IMR-90 (cell line): ENCODE measurements around the gene LRRC34. TPM values are rescaled to one million over a fixed set of nuclear protein-coding genes. Genes with fewer than 3 reads are reported as not detected.

Experiments used
- ATAC-seq: fragments of 200-7000 bp; cut with Tn5 transposase; 2 replicates; pipeline ENCODE4 v1.9.1; 2020; ENCODE audit warnings: low read depth, mild to moderate bottlenecking, moderate library complexity
- BruUV-seq: library from RNA; stranded (reverse); fragments of 400-500 nt; replicated peaks from 2 replicates; lab custom pipeline; 2021; lab: Mats Ljungman, UMichigan
- CTCF ChIA-PET: fragments of 300-600 bp; formaldehyde crosslinking; extraction: SDS; loops from one replicate; lab custom pipeline; 2021; ENCODE audit warnings: antibody characterized with exemption; lab: Yijun Ruan, JAX
- POLR2A ChIA-PET: fragments of 300-600 bp; sonication (Branson Sonifier 250); formaldehyde crosslinking; loops from one replicate; lab custom pipeline; 2022; ENCODE audit warnings: antibody characterized with exemption; ENCODE audit not compliant: unreplicated experiment; lab: Charles Lee
- DNase-seq: peaks from one replicate; pipeline ENCODE4 v3.0.0; 2013
- H2AFZ ChIP-seq: replicated peaks from 2 replicates; pipeline ENCODE3; 2013; ENCODE audit warnings: low read length, mild to moderate bottlenecking; ENCODE audit not compliant: poor library complexity
- H2AK5ac ChIP-seq: 2 replicates; pipeline ENCODE4 v1.6.1; 2013; ENCODE audit warnings: low read depth, low read length, inconsistent platforms
- H2AK9ac ChIP-seq: replicated peaks from 2 replicates; pipeline ENCODE3; 2013; ENCODE audit warnings: mild to moderate bottlenecking, low read depth, low read length, moderate library complexity; ENCODE audit not compliant: poor library complexity
- H2BK120ac ChIP-seq: 2 replicates; pipeline ENCODE4 v1.6.1; 2013; ENCODE audit warnings: low read depth, low read length, inconsistent platforms
- H2BK15ac ChIP-seq: 3 replicates; pipeline ENCODE4 v1.6.1; 2013; ENCODE audit warnings: low read depth, low read length, inconsistent platforms
- H2BK20ac ChIP-seq: 2 replicates; pipeline ENCODE4 v1.6.1; 2013; ENCODE audit warnings: low read depth, mild to moderate bottlenecking, inconsistent platforms, low read length, moderate library complexity
- H2BK5ac ChIP-seq: 2 replicates; pipeline ENCODE4 v1.6.1; 2013; ENCODE audit warnings: mild to moderate bottlenecking, low read depth, low read length, inconsistent platforms; ENCODE audit not compliant: poor library complexity, severe bottlenecking
- H3K14ac ChIP-seq: replicated peaks from 2 replicates; pipeline ENCODE4 v1.6.1; 2013; ENCODE audit warnings: low read depth, low read length, inconsistent platforms
- H3K18ac ChIP-seq: 2 replicates; pipeline ENCODE4 v1.6.1; 2013; ENCODE audit warnings: low read depth, low read length, control low read depth
- H3K23ac ChIP-seq: 2 replicates; pipeline ENCODE4 v1.6.1; 2013; ENCODE audit warnings: low read depth, low read length, inconsistent platforms
- H3K27ac ChIP-seq: 2 replicates; pipeline ENCODE4 v1.5.1; 2013; ENCODE audit warnings: mild to moderate bottlenecking, control low read depth, low read length; ENCODE audit not compliant: insufficient read depth
- H3K27me3 ChIP-seq: 2 replicates; pipeline ENCODE4 v1.6.1; 2013; ENCODE audit warnings: low read length; ENCODE audit not compliant: control insufficient read depth, insufficient read depth
- H3K36me3 ChIP-seq: 2 replicates; pipeline ENCODE4 v1.6.1; 2013; ENCODE audit warnings: low read length, mixed read lengths; ENCODE audit not compliant: control insufficient read depth, insufficient read depth
- H3K4ac ChIP-seq: 2 replicates; pipeline ENCODE4 v1.6.1; 2013; ENCODE audit warnings: low read depth, low read length, inconsistent platforms
- H3K4me1 ChIP-seq: 2 replicates; pipeline ENCODE4 v1.6.1; 2013; ENCODE audit warnings: low read length, mixed read lengths; ENCODE audit not compliant: control insufficient read depth, insufficient read depth
- H3K4me2 ChIP-seq: 2 replicates; pipeline ENCODE4 v1.6.1; 2013; ENCODE audit warnings: low read depth, mild to moderate bottlenecking, control low read depth, low read length, moderate library complexity
- H3K4me3 ChIP-seq: 2 replicates; pipeline ENCODE4 v1.5.1; 2013; ENCODE audit warnings: low read depth, mild to moderate bottlenecking, control low read depth, low read length, moderate library complexity; ENCODE audit not compliant: insufficient read depth
- H3K56ac ChIP-seq: 2 replicates; pipeline ENCODE4 v1.6.1; 2013; ENCODE audit warnings: low read length, inconsistent platforms; ENCODE audit not compliant: insufficient read depth; ENCODE audit errors: extremely low read depth
- H3K79me1 ChIP-seq, 2 experiments: 2 replicates each; pipeline ENCODE4 v1.6.1; 2013; ENCODE audit warnings: low read length in 2 of 2, inconsistent platforms in 1 of 2, low read depth in 1 of 2
- H3K9ac ChIP-seq: 2 replicates; pipeline ENCODE4 v1.6.1; 2013; ENCODE audit warnings: low read depth, low read length, control low read depth
- H3K9me1 ChIP-seq: 2 replicates; pipeline ENCODE4 v1.6.1; 2013; ENCODE audit warnings: low read length, inconsistent platforms; ENCODE audit not compliant: insufficient read depth
- H3K9me3 ChIP-seq: 2 replicates; pipeline ENCODE4 v1.6.1; 2013; ENCODE audit warnings: low read length; ENCODE audit not compliant: control insufficient read depth, insufficient read depth
- H4K20me1 ChIP-seq: 2 replicates; pipeline ENCODE4 v1.6.1; 2013; ENCODE audit warnings: low read length, inconsistent platforms; ENCODE audit not compliant: insufficient read depth
- H4K5ac ChIP-seq: 2 replicates; pipeline ENCODE4 v1.6.1; 2013; ENCODE audit warnings: mild to moderate bottlenecking, low read depth, low read length, control low read depth
- H4K8ac ChIP-seq, 2 experiments: 2 replicates each; pipeline ENCODE4 v1.6.1; 2013; ENCODE audit warnings: low read depth in 2 of 2, low read length in 2 of 2, control low read depth in 1 of 2, inconsistent platforms in 1 of 2
- H4K91ac ChIP-seq: 2 replicates; pipeline ENCODE4 v1.6.1; 2013; ENCODE audit warnings: low read depth, low read length, inconsistent platforms; ENCODE audit not compliant: insufficient read depth
- BHLHE40 ChIP-seq: fragments of 150-350 bp; IDR thresholded peaks from 2 replicates; pipeline ENCODE4 v1.6.1; 2016; ENCODE audit warnings: mild to moderate bottlenecking, low read depth, low read length
- CEBPB ChIP-seq: IDR thresholded peaks from 2 replicates; pipeline ENCODE4 v1.6.1; 2012; ENCODE audit warnings: low read depth, low read length, improper control_type of control experiment
- CHD1 ChIP-seq: IDR thresholded peaks from 2 replicates; pipeline ENCODE4 v1.6.1; 2012; ENCODE audit warnings: low read depth, low read length, improper control_type of control experiment
- CTCF ChIP-seq: conservative IDR thresholded peaks from 2 replicates; pipeline ENCODE4 v1.5.1; 2012; ENCODE audit warnings: mild to moderate bottlenecking, low read depth, low read length, improper control_type of control experiment
- ELK1 ChIP-seq: fragments of 150-350 bp; IDR thresholded peaks from 2 replicates; pipeline ENCODE4 v1.6.1; 2016; ENCODE audit warnings: low read depth, mild to moderate bottlenecking, low read length, moderate library complexity, borderline replicate concordance
- FOS ChIP-seq: fragments of 150-350 bp; IDR thresholded peaks from 2 replicates; pipeline ENCODE4 v1.6.1; 2016; ENCODE audit warnings: low read depth, low read length
- MAFK ChIP-seq: IDR thresholded peaks from 2 replicates; pipeline ENCODE4 v1.6.1; 2012; ENCODE audit warnings: low read depth, low read length, improper control_type of control experiment
- MXI1 ChIP-seq: IDR thresholded peaks from 2 replicates; pipeline ENCODE4 v1.6.1; 2012; ENCODE audit warnings: low read depth, mild to moderate bottlenecking, low read length, moderate library complexity, borderline replicate concordance
- NFE2L2 ChIP-seq: fragments of 150-350 bp; IDR thresholded peaks from 2 replicates; pipeline ENCODE4 v1.6.1; 2016; ENCODE audit warnings: low read depth, mild to moderate bottlenecking, low read length
- POLR2A ChIP-seq: IDR thresholded peaks from 2 replicates; pipeline ENCODE4 v1.6.1; 2012; ENCODE audit warnings: mild to moderate bottlenecking, low read depth, low read length
- RAD21 ChIP-seq: IDR thresholded peaks from 2 replicates; pipeline ENCODE4 v1.6.1; 2012; ENCODE audit warnings: low read length, improper control_type of control experiment
- RCOR1 ChIP-seq: IDR thresholded peaks from 2 replicates; pipeline ENCODE4 v1.6.1; 2012; ENCODE audit warnings: mild to moderate bottlenecking, low read length, improper control_type of control experiment; ENCODE audit not compliant: insufficient replicate concordance
- RFX5 ChIP-seq: IDR thresholded peaks from 2 replicates; pipeline ENCODE4 v1.8.0; 2012; ENCODE audit warnings: low read depth, mild to moderate bottlenecking, low read length, moderate library complexity
- SMC3 ChIP-seq: fragments of 150-350 bp; IDR thresholded peaks from 2 replicates; pipeline ENCODE4 v1.6.1; 2016; ENCODE audit warnings: low read depth, mild to moderate bottlenecking, antibody characterized with exemption, low read length, moderate library complexity
- USF2 ChIP-seq: fragments of 150-350 bp; IDR thresholded peaks from 2 replicates; pipeline ENCODE4 v1.6.1; 2017; ENCODE audit warnings: mild to moderate bottlenecking, antibody characterized with exemption, low read length, low read depth
- WGBS, 2 experiments: methylation state at CpG; one replicate each; pipeline versions ENCODE4 v1.1.5 to v1.1.7; 2013; ENCODE audit warnings: missing lambda C conversion rate in 2 of 2; ENCODE audit not compliant: insufficient read length in 1 of 2; ENCODE audit errors: extremely low coverage in 2 of 2; 5-methylcytosine and 5-hydroxymethylcytosine counted together
- dilution Hi-C: fragments of 300-500 bp; cut with HindIII; formaldehyde crosslinking; loops from one replicate; pipeline ENCODE4 v1.14.3; 2018; ENCODE audit warnings: low sequenced_read_pairs; ENCODE audit not compliant: unreplicated experiment
- in situ Hi-C: fragments of 300-500 bp; cut with MboI; formaldehyde crosslinking; loops from 3 replicates; pipeline ENCODE4 v1.14.3; 2019; ENCODE audit warnings: low sequenced_read_pairs, inconsistent platforms, mixed read lengths
- intact Hi-C: fragments of 100-400 bp; cut with micrococcal nuclease; formaldehyde crosslinking; loops from 2 replicates; pipeline ENCODE4 v1.10.0; 2022
- polyA plus RNA-seq, 3 experiments: library from polyadenylated mRNA; depleted of rRNA; stranded (reverse); fragments of >200 nt; gene quantifications; 2 replicates each; pipeline ENCODE4 v1.2.3, GENCODE V29; 2012; ENCODE audit warnings: low replicate concordance in 1 of 3
- total RNA-seq: library from RNA; depleted of rRNA; stranded (reverse); fragments of >200 nt; gene quantifications from 2 replicates; pipeline ENCODE4 v1.2.3, GENCODE V29; 2012

Gene LRRC34
- total and polyA plus RNA-seq, 2 of the 4 experiments (the other 2 are of a cell fraction): 0.90 to 0.91 TPM

- intact Hi-C loops (no loop called here), in situ Hi-C loops (no loop called here)
- TF ChIP-seq RCOR1 (no peak), CTCF (no peak), BHLHE40 (no peak), POLR2A (no peak), FOS (no peak), MAFK (no peak), SMC3 (no peak), CHD1 (no peak), RAD21 (no peak), RFX5 (no peak), USF2 (no peak), CEBPB (no peak), NFE2L2 (no peak), MXI1 (no peak), ELK1 (no peak)
Measured at GRCh38 chr3:169746924-169747323, 65.8 kb downstream of the LRRC34 start.

More at GRCh38 chr3:169746924-169747323, 65.8 kb downstream of the LRRC34 start:
- no peaks in the 10 kb centered on the region for H3K36me3 ChIP-seq
- H3K79me1 ChIP-seq: no peaks in the 10 kb centered on the region
- ATAC-seq (no peak), DNase-seq (no peak)
- no peak overlapping the region for H3K23ac ChIP-seq
- H2BK120ac ChIP-seq: no peak overlapping the region
- H3K27me3 ChIP-seq: peaks cover 5% of the 10 kb centered on the region
- CTCF ChIA-PET: no interaction called here
- no peak overlapping the region for H3K4me3 ChIP-seq
- H3K18ac ChIP-seq: no peak overlapping the region
- H2BK15ac ChIP-seq: no peak overlapping the region
- no TSS peak for BruUV-seq
- no peak overlapping the region for H3K14ac ChIP-seq
- no peak overlapping the region for H3K27ac ChIP-seq
- H2BK20ac ChIP-seq: no peak overlapping the region
- no peak overlapping the region for H3K4me2 ChIP-seq
- dilution Hi-C loops: no loop called here
- no peak overlapping the region for H4K8ac ChIP-seq
- no peak overlapping the region for H3K9ac ChIP-seq
- H2AFZ ChIP-seq: no peak overlapping the region
- no CpG with 5 or more reads among the region's 6 CpGs for WGBS, 2 experiments
- no peak overlapping the region for H2AK5ac ChIP-seq
- H3K4me1 ChIP-seq: no peaks in the 10 kb centered on the region
- H3K56ac ChIP-seq: no peak overlapping the region
- no peak overlapping the region for H4K5ac ChIP-seq
- no peak overlapping the region for H2BK5ac ChIP-seq
- no peak overlapping the region for H3K4ac ChIP-seq
- no peaks in the 10 kb centered on the region for H3K9me1 ChIP-seq
- no peaks in the 10 kb centered on the region for H4K20me1 ChIP-seq
- no peak overlapping the region for H4K91ac ChIP-seq
- no peaks in the 10 kb centered on the region for H3K9me3 ChIP-seq
- H2AK9ac ChIP-seq: no peak overlapping the region
- POLR2A ChIA-PET: no interaction called here
